Measurements from ENCODE around the gene CRAT.

- TF ChIP-seq POLR2A (IDR thresholded peaks at IDR 0.05) (no peak), CTCF (IDR thresholded peaks at IDR 0.05) (no peak)
Measured at GRCh38 chr9:129136446-129137035, 25.9 kb upstream of the CRAT start.

Measured in heart left ventricle (tissue), 13 donors.